PC-9 (cell line): Measurements from ENCODE around the gene PDE4D. TPM values are rescaled to one million over a fixed set of nuclear protein-coding genes. Genes with fewer than 3 reads are reported as not detected.

Source experiments
- BruUV-seq: library from RNA; stranded (reverse); fragments of 400-500 nt; replicated peaks from 2 replicates; lab custom pipeline; 2021; lab: Mats Ljungman, UMichigan
- CTCF ChIA-PET: fragments of 300-600 bp; sonication (Branson Sonifier 250); formaldehyde crosslinking; loops from one replicate; lab custom pipeline; 2022; ENCODE audit warnings: antibody characterized with exemption; lab: Charles Lee
- POLR2A ChIA-PET: fragments of 300-600 bp; sonication (Branson Sonifier 250); formaldehyde crosslinking; loops from one replicate; lab custom pipeline; 2022; ENCODE audit warnings: antibody characterized with exemption; ENCODE audit not compliant: unreplicated experiment; lab: Charles Lee
- DNase-seq, 2 experiments: peaks; one replicate each; pipeline versions ENCODE4 v3.0.0 to v3.0.0-alpha.2; 2015 to 2022; ENCODE audit warnings: mixed read lengths in 1 of 2
- H2AFZ ChIP-seq: fragments of 200-600 bp; sonication (generic); 2 replicates; pipeline ENCODE4 v1.8.1; 2017; ENCODE audit warnings: antibody characterized with exemption
- H3F3A ChIP-seq: fragments of 200-600 bp; sonication (generic); 2 replicates; pipeline ENCODE4 v1.8.1; 2017; ENCODE audit warnings: antibody characterized with exemption, mild to moderate bottlenecking, low read depth; ENCODE audit not compliant: insufficient read depth
- H3K27ac ChIP-seq: fragments of 200-600 bp; sonication (generic); 2 replicates; pipeline ENCODE4 v1.6.1; 2016; ENCODE audit warnings: mixed run types
- H3K27me3 ChIP-seq: fragments of 200-600 bp; sonication (generic); 2 replicates; pipeline ENCODE4 v1.6.1; 2016; ENCODE audit warnings: low read depth, mixed run types; ENCODE audit not compliant: insufficient read depth
- H3K36me3 ChIP-seq: fragments of 200-600 bp; sonication (generic); 2 replicates; pipeline ENCODE4 v1.6.1; 2016; ENCODE audit warnings: low read depth, mixed run types
- H3K4me1 ChIP-seq: fragments of 200-600 bp; sonication (generic); replicated peaks from 2 replicates; pipeline ENCODE4 v1.6.1; 2016; ENCODE audit warnings: mixed run types; ENCODE audit not compliant: insufficient read depth
- H3K4me2 ChIP-seq: fragments of 200-600 bp; sonication (generic); 2 replicates; pipeline ENCODE4 v1.6.1; 2017; ENCODE audit warnings: mixed run types
- H3K4me3 ChIP-seq: fragments of 200-600 bp; sonication (generic); 2 replicates; pipeline ENCODE4 v1.6.1; 2016; ENCODE audit warnings: mixed run types
- H3K79me2 ChIP-seq: fragments of 200-600 bp; sonication (generic); 2 replicates; pipeline ENCODE4 v1.6.1; 2017; ENCODE audit warnings: low read depth, mixed run types
- H3K9me2 ChIP-seq: fragments of 200-600 bp; sonication (generic); 2 replicates; pipeline ENCODE4 v1.8.1; 2017; ENCODE audit warnings: mild to moderate bottlenecking; ENCODE audit not compliant: insufficient read depth
- H3K9me3 ChIP-seq: fragments of 200-600 bp; sonication (generic); 2 replicates; pipeline ENCODE4 v1.8.1; 2016; ENCODE audit warnings: low read depth; ENCODE audit not compliant: insufficient read depth
- H4K20me1 ChIP-seq: fragments of 200-600 bp; sonication (generic); 2 replicates; pipeline ENCODE4 v1.8.1; 2017; ENCODE audit not compliant: insufficient read depth
- EZH2 ChIP-seq: fragments of 200-600 bp; sonication (generic); IDR thresholded peaks from 2 replicates; pipeline ENCODE4 v1.8.0; 2017; ENCODE audit warnings: antibody characterized with exemption, low read depth
- intact Hi-C: fragments of 100-400 bp; cut with micrococcal nuclease; formaldehyde crosslinking; loops from one replicate; pipeline ENCODE4 v1.10.0; 2022; ENCODE audit not compliant: unreplicated experiment
- total RNA-seq: library from RNA; stranded (reverse); gene quantifications from 2 replicates; pipeline ENCODE4 v1.2.3, GENCODE V29; 2021
- TF ChIP-seq, protein P1 (sequence below): fragments of 200-600 bp; sonication (generic); conservative IDR thresholded peaks from 2 replicates; pipeline ENCODE4 v1.6.1; 2017; ENCODE audit warnings: mixed run types, antibody characterized with exemption, mild to moderate bottlenecking, moderate library complexity

PDE4D gene
- total RNA-seq, 1 experiment from 2014 or later: 9.8 TPM

DNA sequence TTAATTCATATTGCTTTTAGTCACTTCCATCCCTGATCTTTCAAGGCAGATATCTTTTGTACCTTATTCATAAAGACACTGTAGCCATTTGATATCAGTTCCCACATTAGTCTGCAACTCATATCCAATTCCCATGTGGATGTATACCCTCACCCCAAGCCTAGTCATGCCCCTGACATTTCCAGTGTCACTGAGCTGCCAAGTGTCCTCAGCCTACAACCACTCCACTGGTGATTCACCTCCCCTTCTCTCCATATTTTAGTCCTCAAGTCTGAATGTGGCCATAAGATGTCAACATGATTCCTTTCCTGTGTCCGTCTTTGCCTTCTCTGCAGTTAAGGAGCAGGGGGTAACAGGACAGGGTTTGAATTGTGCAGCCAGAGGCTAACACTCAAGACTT lies 963.8 kb downstream of the PDE4D start:
- no peaks in the 10 kb centered on the region for H3K9me3 ChIP-seq
- no peaks in the 10 kb centered on the region for H3F3A ChIP-seq
- H3K4me1 ChIP-seq: no peaks in the 10 kb centered on the region
- no peak for DNase-seq
- no peaks in the 10 kb centered on the region for H3K9me2 ChIP-seq
- H3K27me3 ChIP-seq: peaks cover 22% of the 10 kb centered on the region
- TF ChIP-seq, protein P1, sequence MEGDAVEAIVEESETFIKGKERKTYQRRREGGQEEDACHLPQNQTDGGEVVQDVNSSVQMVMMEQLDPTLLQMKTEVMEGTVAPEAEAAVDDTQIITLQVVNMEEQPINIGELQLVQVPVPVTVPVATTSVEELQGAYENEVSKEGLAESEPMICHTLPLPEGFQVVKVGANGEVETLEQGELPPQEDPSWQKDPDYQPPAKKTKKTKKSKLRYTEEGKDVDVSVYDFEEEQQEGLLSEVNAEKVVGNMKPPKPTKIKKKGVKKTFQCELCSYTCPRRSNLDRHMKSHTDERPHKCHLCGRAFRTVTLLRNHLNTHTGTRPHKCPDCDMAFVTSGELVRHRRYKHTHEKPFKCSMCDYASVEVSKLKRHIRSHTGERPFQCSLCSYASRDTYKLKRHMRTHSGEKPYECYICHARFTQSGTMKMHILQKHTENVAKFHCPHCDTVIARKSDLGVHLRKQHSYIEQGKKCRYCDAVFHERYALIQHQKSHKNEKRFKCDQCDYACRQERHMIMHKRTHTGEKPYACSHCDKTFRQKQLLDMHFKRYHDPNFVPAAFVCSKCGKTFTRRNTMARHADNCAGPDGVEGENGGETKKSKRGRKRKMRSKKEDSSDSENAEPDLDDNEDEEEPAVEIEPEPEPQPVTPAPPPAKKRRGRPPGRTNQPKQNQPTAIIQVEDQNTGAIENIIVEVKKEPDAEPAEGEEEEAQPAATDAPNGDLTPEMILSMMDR: no peak
- no peak for TF ChIP-seq EZH2
- H3K4me3 ChIP-seq: no peak overlapping the region
- H3K4me2 ChIP-seq: no peak overlapping the region
- BruUV-seq: no TSS peak
- no peaks in the 10 kb centered on the region for H3K79me2 ChIP-seq
- no peak overlapping the region for H2AFZ ChIP-seq
- intact Hi-C loops: no loop called here
- no peaks in the 10 kb centered on the region for H3K36me3 ChIP-seq
- no peak overlapping the region for H3K27ac ChIP-seq
- ChIA-PET POLR2A (no interaction called here), CTCF (no interaction called here)
- no peaks in the 10 kb centered on the region for H4K20me1 ChIP-seq

DNA sequence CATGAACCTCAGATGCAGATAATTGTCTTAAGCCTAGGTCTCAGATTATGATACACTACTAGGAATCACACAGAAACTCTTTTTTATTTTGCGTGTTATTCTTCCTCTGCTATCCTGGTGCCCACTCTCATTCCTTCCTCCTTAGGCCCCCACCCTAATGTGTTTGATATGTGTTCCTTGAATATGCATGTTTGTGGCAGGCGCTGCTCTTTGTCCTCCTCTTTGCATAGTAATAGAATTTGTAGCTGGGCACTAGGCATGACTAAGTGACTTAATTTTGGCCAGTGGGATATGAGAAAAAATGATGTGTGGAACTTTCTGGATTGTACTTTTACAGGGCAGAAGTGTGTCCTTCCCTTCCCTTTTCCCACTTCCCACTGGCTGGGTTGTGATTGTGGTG lies 965.6 kb downstream of the PDE4D start:
- Histone ChIP-seq H3K4me3 (no peak overlapping the region), H3K27me3 (peaks cover 22% of the 10 kb centered on the region), H3K4me1 (no peaks in the 10 kb centered on the region), H3K79me2 (no peaks in the 10 kb centered on the region), H2AFZ (no peak overlapping the region), H3K4me2 (no peak overlapping the region), H3F3A (no peaks in the 10 kb centered on the region), H3K36me3 (no peaks in the 10 kb centered on the region), H3K9me3 (no peaks in the 10 kb centered on the region), H3K9me2 (no peaks in the 10 kb centered on the region), H3K27ac (no peak overlapping the region), H4K20me1 (no peaks in the 10 kb centered on the region)
- ChIA-PET POLR2A (no interaction called here), CTCF (no interaction called here)
- no TSS peak for BruUV-seq
- no peak for TF ChIP-seq EZH2
- TF ChIP-seq, protein P1: no peak
- intact Hi-C loops: no loop called here
- DNase-seq: no peak

DNA sequence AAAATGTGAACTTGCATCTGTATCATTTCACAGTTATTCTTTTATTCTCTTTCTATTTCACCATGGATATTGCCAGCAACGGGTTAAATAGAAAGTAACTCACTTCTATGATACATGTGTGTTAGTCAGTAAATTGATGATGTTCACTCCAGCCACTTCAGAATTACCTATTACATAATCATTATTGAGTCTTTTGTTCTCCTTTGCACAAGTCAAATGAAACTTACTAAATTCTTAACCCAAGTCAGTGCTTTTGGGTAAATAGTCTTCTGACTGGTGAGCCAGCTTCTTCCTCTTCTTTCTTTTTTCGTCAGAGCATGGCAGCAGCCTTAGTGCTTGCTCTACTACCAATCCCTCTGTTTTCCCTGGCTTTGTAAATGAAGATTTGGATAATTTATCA lies 966.3 kb downstream of the PDE4D start:
- intact Hi-C loops: no loop called here
- Histone ChIP-seq H3K9me3 (no peaks in the 10 kb centered on the region), H3K4me3 (no peak overlapping the region), H3K79me2 (no peaks in the 10 kb centered on the region), H3K27ac (no peak overlapping the region), H4K20me1 (no peaks in the 10 kb centered on the region), H3F3A (no peaks in the 10 kb centered on the region), H3K27me3 (peaks cover 17% of the 10 kb centered on the region), H3K4me1 (no peaks in the 10 kb centered on the region), H2AFZ (no peak overlapping the region), H3K36me3 (no peaks in the 10 kb centered on the region), H3K9me2 (no peaks in the 10 kb centered on the region), H3K4me2 (no peak overlapping the region)
- CTCF ChIA-PET: no interaction called here
- TF ChIP-seq, protein P1: no peak
- TF ChIP-seq EZH2: no peak
- BruUV-seq: no TSS peak
- POLR2A ChIA-PET: no interaction called here
- no peak for DNase-seq
